Mesothelial cell of epicardium (in vitro differentiated cells): ENCODE results near the gene RERE. TPM values are rescaled to one million over a fixed set of nuclear protein-coding genes. Genes with fewer than 3 reads are reported as not detected.

ENCODE experiments used
- DNase-seq, 2 experiments: peaks; one replicate each; pipeline ENCODE4 v3.0.0; 2021; ENCODE audit warnings: low spot score in 2 of 2; ENCODE audit not compliant: unreplicated experiment in 2 of 2
- H3K27ac Mint-ChIP-seq: 2 replicates; pipeline ENCODE4 v1.8.0; 2021; ENCODE audit warnings: mixed read lengths
- H3K27me3 Mint-ChIP-seq: 2 replicates; pipeline ENCODE4 v1.8.0; 2021; ENCODE audit warnings: low read depth, mixed read lengths
- H3K36me3 Mint-ChIP-seq: 2 replicates; pipeline ENCODE4 v1.8.0; 2021; ENCODE audit warnings: mixed read lengths
- H3K4me1 Mint-ChIP-seq: 2 replicates; pipeline ENCODE4 v1.8.0; 2021; ENCODE audit warnings: mixed read lengths
- H3K4me3 Mint-ChIP-seq: 2 replicates; pipeline ENCODE4 v1.8.0; 2021; ENCODE audit warnings: mild to moderate bottlenecking, moderate library complexity, mixed read lengths
- H3K9me3 Mint-ChIP-seq: 2 replicates; pipeline ENCODE4 v1.8.0; 2021; ENCODE audit warnings: mixed read lengths
- total RNA-seq: library from RNA; stranded (reverse); gene quantifications from 3 replicates; pipeline ENCODE4 v1.2.1, GENCODE V29; 2021
- TF ChIP-seq, protein P1 (sequence below): fragments of 200-600 bp; sonication (generic); IDR thresholded peaks from one replicate; pipeline ENCODE4 v1.5.0; 2021; ENCODE audit warnings: antibody characterized with exemption; ENCODE audit not compliant: unreplicated experiment

RERE gene
- total RNA-seq, 1 donor from 2014 or later: 187 TPM

GRCh38 chr1:8586438-8586837 is 231.0 kb downstream of the RERE start:
- H3K27ac Mint-ChIP-seq: peak overlapping the region; percentile 52
- H3K36me3 Mint-ChIP-seq: no peaks in the 10 kb centered on the region
- no peaks in the 10 kb centered on the region for H3K27me3 Mint-ChIP-seq
- no peaks in the 10 kb centered on the region for H3K9me3 Mint-ChIP-seq
- TF ChIP-seq, protein P1, sequence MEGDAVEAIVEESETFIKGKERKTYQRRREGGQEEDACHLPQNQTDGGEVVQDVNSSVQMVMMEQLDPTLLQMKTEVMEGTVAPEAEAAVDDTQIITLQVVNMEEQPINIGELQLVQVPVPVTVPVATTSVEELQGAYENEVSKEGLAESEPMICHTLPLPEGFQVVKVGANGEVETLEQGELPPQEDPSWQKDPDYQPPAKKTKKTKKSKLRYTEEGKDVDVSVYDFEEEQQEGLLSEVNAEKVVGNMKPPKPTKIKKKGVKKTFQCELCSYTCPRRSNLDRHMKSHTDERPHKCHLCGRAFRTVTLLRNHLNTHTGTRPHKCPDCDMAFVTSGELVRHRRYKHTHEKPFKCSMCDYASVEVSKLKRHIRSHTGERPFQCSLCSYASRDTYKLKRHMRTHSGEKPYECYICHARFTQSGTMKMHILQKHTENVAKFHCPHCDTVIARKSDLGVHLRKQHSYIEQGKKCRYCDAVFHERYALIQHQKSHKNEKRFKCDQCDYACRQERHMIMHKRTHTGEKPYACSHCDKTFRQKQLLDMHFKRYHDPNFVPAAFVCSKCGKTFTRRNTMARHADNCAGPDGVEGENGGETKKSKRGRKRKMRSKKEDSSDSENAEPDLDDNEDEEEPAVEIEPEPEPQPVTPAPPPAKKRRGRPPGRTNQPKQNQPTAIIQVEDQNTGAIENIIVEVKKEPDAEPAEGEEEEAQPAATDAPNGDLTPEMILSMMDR: no peak
- no peak overlapping the region for H3K4me3 Mint-ChIP-seq
- no peak for DNase-seq
- H3K4me1 Mint-ChIP-seq: peaks cover 29% of the 10 kb centered on the region

DNA sequence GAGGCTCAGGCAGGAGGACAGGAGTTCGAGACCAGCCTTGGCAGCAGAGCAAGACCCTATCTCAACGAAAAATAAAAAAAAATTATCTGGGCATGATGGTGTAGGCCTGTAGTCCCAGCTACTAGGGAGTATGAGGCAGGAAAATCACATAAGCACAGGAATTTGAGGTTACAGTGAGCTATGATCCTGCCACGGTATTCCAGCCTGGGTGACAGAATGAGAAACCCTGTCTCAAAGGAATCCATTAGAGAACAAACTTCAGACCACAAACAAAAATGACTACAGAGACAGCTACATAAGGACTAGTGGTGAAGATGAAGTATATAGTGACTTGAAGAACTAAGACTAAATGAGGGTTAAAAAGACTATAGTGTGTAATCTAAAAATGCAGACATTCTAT is 233.1 kb downstream of the RERE start:
- no peak for DNase-seq
- H3K9me3 Mint-ChIP-seq: no peaks in the 10 kb centered on the region
- H3K4me3 Mint-ChIP-seq: no peak overlapping the region
- H3K4me1 Mint-ChIP-seq: peaks cover 17% of the 10 kb centered on the region
- no peak overlapping the region for H3K27ac Mint-ChIP-seq
- no peaks in the 10 kb centered on the region for H3K36me3 Mint-ChIP-seq
- no peaks in the 10 kb centered on the region for H3K27me3 Mint-ChIP-seq
- TF ChIP-seq, protein P1: no peak

GRCh38 chr1:8583031-8583430 is 234.4 kb downstream of the RERE start:
- Mint-ChIP-seq H3K9me3 (no peaks in the 10 kb centered on the region), H3K4me1 (peaks cover 20% of the 10 kb centered on the region), H3K4me3 (no peak overlapping the region), H3K36me3 (no peaks in the 10 kb centered on the region), H3K27ac (no peak overlapping the region), H3K27me3 (no peaks in the 10 kb centered on the region)
- no peak for DNase-seq
- TF ChIP-seq, protein P1: no peak

DNA sequence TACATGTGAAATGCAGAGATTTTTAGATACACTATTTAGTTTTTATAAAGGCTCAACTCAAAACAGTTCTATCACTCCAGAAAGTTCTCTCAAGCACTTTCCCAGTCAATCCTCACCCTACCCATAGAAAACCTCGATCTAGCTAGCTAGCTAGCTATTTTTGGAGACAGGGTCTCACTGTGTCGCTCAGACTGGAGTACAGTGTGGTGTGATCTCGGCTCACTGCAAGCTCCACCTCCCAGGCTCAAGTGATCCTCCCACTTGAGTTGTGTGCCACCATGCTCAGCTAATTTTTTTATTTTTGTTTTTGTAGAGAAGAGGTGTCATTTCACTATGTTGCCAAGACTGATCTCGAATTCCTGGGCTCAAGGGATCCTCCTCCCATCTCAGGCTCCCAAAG is 236.9 kb downstream of the RERE start:
- Mint-ChIP-seq H3K36me3 (no peaks in the 10 kb centered on the region), H3K27me3 (no peaks in the 10 kb centered on the region), H3K4me1 (peaks cover 15% of the 10 kb centered on the region), H3K4me3 (no peak overlapping the region), H3K27ac (peak overlapping the region; percentile 73), H3K9me3 (no peaks in the 10 kb centered on the region)
- no peak for DNase-seq
- TF ChIP-seq, protein P1: no peak

DNA sequence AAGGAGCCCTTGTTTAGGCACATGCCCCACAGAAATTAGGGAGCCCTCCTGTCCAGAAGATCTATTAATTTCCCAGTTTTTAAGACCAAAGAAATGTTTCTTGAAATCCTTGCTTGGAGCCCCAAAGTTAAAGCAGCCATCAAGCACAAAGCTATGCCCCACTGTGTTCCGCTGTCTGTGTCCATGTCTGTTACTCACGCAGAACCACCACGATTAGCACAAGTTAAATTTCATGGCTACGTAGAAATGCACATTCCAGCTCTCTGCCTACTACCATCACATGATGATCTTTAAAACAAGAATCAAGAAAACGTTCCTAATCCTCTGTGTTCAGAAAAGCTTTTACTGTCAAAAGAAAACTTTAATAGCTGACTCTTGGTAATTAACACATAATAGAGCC is 238.5 kb downstream of the RERE start:
- no peak overlapping the region for H3K27ac Mint-ChIP-seq
- H3K36me3 Mint-ChIP-seq: no peaks in the 10 kb centered on the region
- no peaks in the 10 kb centered on the region for H3K9me3 Mint-ChIP-seq
- no peaks in the 10 kb centered on the region for H3K27me3 Mint-ChIP-seq
- no peak overlapping the region for H3K4me3 Mint-ChIP-seq
- H3K4me1 Mint-ChIP-seq: peaks cover 22% of the 10 kb centered on the region
- TF ChIP-seq, protein P1: no peak
- no peak for DNase-seq
